ENCODE measurements around the gene INSM2. TPM values are rescaled to one million over a fixed set of nuclear protein-coding genes. Genes with fewer than 3 reads are reported as not detected.

The INSM2 gene
- total and polyA plus RNA-seq, 2 of the 13 experiments (the other 11 are each of a cell fraction or from before 2014, with no cell fraction given): not detected

DNA sequence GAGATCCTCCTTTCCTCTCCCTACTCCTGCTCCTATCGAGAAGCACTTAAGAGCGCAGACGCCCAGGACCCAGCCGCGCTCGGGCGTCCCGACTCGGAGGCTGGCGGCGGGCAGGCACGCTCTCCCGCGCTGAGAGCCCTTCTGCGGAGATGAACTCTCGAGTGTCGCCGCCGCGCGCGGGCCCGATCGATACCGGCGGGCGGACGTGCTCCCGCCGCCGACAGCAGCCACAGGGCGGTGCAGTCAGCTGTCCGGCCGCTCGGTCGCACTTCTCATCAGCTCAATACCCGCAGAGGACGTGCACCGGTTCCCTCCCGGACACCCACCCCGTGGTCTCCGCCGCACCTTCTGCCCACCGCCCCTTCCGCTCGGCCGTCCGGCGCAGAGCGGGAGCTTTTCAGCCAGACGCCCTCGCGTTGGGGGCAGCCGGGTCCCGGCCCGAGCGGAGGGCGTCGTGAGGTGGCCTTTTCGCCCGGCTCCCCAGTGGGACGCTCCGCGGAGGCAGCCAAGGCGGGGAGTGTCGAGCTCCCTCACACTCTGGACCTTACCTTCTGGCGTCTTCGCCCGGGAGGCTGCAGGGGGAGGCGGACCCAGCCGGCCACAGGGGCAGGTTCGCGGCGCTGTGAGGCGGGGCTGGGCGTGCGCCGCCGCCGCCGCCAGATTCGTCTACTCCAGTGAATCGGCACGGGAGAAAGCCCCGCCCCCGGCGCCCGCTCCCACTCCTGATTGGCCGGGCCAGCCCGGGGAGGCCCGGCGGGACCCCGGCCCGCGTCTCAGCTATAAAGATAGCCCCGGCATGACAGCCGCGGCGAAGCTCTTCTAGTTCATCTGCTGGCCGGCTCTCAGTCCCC, at the start of gene INSM2 (continued):
- TF ChIP-seq, protein P1, sequence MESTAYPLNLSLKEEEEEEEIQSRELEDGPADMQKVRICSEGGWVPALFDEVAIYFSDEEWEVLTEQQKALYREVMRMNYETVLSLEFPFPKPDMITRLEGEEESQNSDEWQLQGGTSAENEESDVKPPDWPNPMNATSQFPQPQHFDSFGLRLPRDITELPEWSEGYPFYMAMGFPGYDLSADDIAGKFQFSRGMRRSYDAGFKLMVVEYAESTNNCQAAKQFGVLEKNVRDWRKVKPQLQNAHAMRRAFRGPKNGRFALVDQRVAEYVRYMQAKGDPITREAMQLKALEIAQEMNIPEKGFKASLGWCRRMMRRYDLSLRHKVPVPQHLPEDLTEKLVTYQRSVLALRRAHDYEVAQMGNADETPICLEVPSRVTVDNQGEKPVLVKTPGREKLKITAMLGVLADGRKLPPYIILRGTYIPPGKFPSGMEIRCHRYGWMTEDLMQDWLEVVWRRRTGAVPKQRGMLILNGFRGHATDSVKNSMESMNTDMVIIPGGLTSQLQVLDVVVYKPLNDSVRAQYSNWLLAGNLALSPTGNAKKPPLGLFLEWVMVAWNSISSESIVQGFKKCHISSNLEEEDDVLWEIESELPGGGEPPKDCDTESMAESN (CRISPR knock-in tag; conservative IDR thresholded peaks at IDR 0.05): peak; percentile 86; the same call in 1 of the 2 replicates
- TF ChIP-seq NFKBIZ (CRISPR knock-in tag; IDR thresholded peaks at IDR 0.05): peak; percentile 74
- no peak for TF ChIP-seq NR2F2 (IDR thresholded peaks at IDR 0.05; ENCODE audit: borderline replicate concordance, low read depth)
- no peak for TF ChIP-seq RORA (CRISPR knock-in tag; IDR thresholded peaks at IDR 0.05)
- 0 out of 2 replicates have a peak, but pooled peaks have one; percentile 47 for TF ChIP-seq FIP1L1 (IDR thresholded peaks at IDR 0.05; ENCODE audit: borderline replicate concordance, insufficient read depth, low read depth, low read length)
- TF ChIP-seq KDM4B (CRISPR knock-in tag; IDR thresholded peaks at IDR 0.05): no peak; the same call in 1 of the 2 replicates
- no peak; the same call in 1 of the 2 replicates for TF ChIP-seq ZNF256 (CRISPR knock-in tag; conservative IDR thresholded peaks at IDR 0.05)
- TF ChIP-seq SRSF1 (optimal IDR thresholded peaks at IDR 0.05; ENCODE audit: low read depth, low read length): no peak
- TF ChIP-seq ZNF24 (IDR thresholded peaks at IDR 0.05): no peak
- TF ChIP-seq, protein P2, sequence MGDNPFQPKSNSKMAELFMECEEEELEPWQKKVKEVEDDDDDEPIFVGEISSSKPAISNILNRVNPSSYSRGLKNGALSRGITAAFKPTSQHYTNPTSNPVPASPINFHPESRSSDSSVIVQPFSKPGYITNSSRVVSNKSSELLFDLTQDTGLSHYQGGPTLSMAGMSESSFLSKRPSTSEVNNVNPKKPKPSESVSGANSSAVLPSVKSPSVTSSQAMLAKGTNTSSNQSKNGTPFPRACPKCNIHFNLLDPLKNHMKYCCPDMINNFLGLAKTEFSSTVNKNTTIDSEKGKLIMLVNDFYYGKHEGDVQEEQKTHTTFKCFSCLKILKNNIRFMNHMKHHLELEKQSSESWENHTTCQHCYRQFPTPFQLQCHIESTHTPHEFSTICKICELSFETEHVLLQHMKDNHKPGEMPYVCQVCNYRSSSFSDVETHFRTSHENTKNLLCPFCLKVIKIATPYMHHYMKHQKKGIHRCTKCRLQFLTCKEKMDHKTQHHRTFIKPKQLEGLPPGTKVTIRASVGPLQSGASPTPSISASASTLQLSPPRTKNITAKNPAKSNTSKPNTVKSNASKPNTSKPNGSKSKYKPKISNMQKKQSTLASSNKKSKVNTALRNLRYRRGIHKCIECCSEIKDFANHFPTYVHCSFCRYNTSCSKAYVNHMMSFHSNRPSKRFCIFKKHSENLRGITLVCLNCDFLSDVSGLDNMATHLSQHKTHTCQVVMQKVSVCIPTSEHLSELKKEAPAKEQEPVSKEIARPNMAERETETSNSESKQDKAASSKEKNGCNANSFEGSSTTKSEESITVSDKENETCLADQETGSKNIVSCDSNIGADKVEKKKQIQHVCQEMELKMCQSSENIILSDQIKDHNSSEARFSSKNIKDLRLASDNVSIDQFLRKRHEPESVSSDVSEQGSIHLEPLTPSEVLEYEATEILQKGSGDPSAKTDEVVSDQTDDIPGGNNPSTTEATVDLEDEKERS (CRISPR knock-in tag; IDR thresholded peaks at IDR 0.05): peak; percentile 81
- TF ChIP-seq NPAS2 (CRISPR knock-in tag; IDR thresholded peaks at IDR 0.05; ENCODE audit: borderline replicate concordance): no peak
- no peak for TF ChIP-seq JUNB (CRISPR knock-in tag; IDR thresholded peaks at IDR 0.05; ENCODE audit: borderline replicate concordance)
- TF ChIP-seq, protein P3, sequence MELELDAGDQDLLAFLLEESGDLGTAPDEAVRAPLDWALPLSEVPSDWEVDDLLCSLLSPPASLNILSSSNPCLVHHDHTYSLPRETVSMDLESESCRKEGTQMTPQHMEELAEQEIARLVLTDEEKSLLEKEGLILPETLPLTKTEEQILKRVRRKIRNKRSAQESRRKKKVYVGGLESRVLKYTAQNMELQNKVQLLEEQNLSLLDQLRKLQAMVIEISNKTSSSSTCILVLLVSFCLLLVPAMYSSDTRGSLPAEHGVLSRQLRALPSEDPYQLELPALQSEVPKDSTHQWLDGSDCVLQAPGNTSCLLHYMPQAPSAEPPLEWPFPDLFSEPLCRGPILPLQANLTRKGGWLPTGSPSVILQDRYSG (CRISPR knock-in tag; IDR thresholded peaks at IDR 0.05): no peak; the same call in 1 of the 2 replicates
- TF ChIP-seq BORCS8-MEF2B (CRISPR knock-in tag; IDR thresholded peaks at IDR 0.05): peak; percentile 19
- 0 out of 2 replicates have a peak, but pooled peaks have one; percentile 34 for TF ChIP-seq ZKSCAN5 (CRISPR knock-in tag; IDR thresholded peaks at IDR 0.05)
- peak; percentile 39; the same call in 1 of the 2 replicates for TF ChIP-seq ZNF225 (CRISPR knock-in tag; IDR thresholded peaks at IDR 0.05)
- TF ChIP-seq SIX4 (CRISPR knock-in tag; IDR thresholded peaks at IDR 0.05): peak; percentile 26
- TF ChIP-seq, protein P4, sequence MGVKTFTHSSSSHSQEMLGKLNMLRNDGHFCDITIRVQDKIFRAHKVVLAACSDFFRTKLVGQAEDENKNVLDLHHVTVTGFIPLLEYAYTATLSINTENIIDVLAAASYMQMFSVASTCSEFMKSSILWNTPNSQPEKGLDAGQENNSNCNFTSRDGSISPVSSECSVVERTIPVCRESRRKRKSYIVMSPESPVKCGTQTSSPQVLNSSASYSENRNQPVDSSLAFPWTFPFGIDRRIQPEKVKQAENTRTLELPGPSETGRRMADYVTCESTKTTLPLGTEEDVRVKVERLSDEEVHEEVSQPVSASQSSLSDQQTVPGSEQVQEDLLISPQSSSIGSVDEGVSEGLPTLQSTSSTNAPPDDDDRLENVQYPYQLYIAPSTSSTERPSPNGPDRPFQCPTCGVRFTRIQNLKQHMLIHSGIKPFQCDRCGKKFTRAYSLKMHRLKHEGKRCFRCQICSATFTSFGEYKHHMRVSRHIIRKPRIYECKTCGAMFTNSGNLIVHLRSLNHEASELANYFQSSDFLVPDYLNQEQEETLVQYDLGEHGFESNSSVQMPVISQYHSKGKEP (CRISPR knock-in tag; IDR thresholded peaks at IDR 0.05): peak; percentile 59
- TF ChIP-seq MTA1 (CRISPR knock-in tag; IDR thresholded peaks at IDR 0.05; ENCODE audit: borderline replicate concordance): peak; percentile 98
- TF ChIP-seq NBN (conservative IDR thresholded peaks at IDR 0.05): no peak

Data from HepG2 (cell line).